Motor neuron (in vitro differentiated cells): Measurements from ENCODE around the gene ZBTB24. TPM values are rescaled to one million over a fixed set of nuclear protein-coding genes. Genes with fewer than 3 reads are reported as not detected.

Experiments used
- total RNA-seq, 8 experiments: library from RNA; unstranded; fragments of 300-600 nt; gene quantifications; 2 replicates each; pipeline versions ENCODE4 v1.2.3 to v1.2.4, GENCODE V29; 2022

Gene ZBTB24
- total RNA-seq, 8 experiments from 2014 or later, result 5.1 to 17.4 (median 7.9) TPM

Other genes starting within 250 kb of the ZBTB24 start
- gene CD164, start 100.8 kb downstream of the ZBTB24 start, total RNA-seq, result 100 to 1,000 TPM in 4 of 8 experiments, 10 to 100 TPM in 4; 32.8 to 198 (median 90.8) TPM
- 10 to 100 TPM in 2 of 8 experiments, 1 to 10 TPM in 5, under 1 TPM in 1; 0.87 to 22.4 (median 4.6) TPM for gene PPIL6, start 42.6 kb downstream of the ZBTB24 start, total RNA-seq
- gene SMPD2, start 42.5 kb downstream of the ZBTB24 start, total RNA-seq, result 10 to 100 TPM in 4 of 8 experiments, 1 to 10 TPM in 4; 2.4 to 13.5 (median 7.8) TPM
- 10 to 100 TPM; 17.7 to 45.4 (median 29.8) TPM for gene MICAL1, start 27.4 kb downstream of the ZBTB24 start, total RNA-seq
- gene AK9, start 208.0 kb upstream of the ZBTB24 start, total RNA-seq, result 10 to 100 TPM in 5 of 8 experiments, 1 to 10 TPM in 3; 7.0 to 18.1 (median 13.3) TPM
- gene FIG4, start 208.1 kb upstream of the ZBTB24 start, total RNA-seq, result 10 to 100 TPM in 7 of 8 experiments, 1 to 10 TPM in 1; 5.2 to 25.1 (median 18.7) TPM